Glutamatergic neuron (in vitro differentiated cells): ENCODE measurements around the gene RRBP1. TPM values are rescaled to one million over a fixed set of nuclear protein-coding genes. Genes with fewer than 3 reads are reported as not detected.

ENCODE experiments used
- DNase-seq: peaks from one replicate; pipeline ENCODE4 v3.0.0; 2022
- H3K27ac Mint-ChIP-seq: one replicate; pipeline ENCODE4 v1.8.0; 2020; ENCODE audit warnings: mild to moderate bottlenecking, mixed read lengths, inconsistent platforms; ENCODE audit not compliant: unreplicated experiment
- H3K27me3 Mint-ChIP-seq: one replicate; pipeline ENCODE4 v1.8.0; 2020; ENCODE audit warnings: mild to moderate bottlenecking, moderate library complexity, mixed read lengths, inconsistent platforms; ENCODE audit not compliant: unreplicated experiment
- H3K36me3 Mint-ChIP-seq: one replicate; pipeline ENCODE4 v1.8.0; 2020; ENCODE audit warnings: mild to moderate bottlenecking, mixed read lengths, inconsistent platforms; ENCODE audit not compliant: unreplicated experiment
- H3K4me1 Mint-ChIP-seq: one replicate; pipeline ENCODE4 v1.8.0; 2020; ENCODE audit warnings: mild to moderate bottlenecking, low read depth, mixed read lengths, inconsistent platforms; ENCODE audit not compliant: unreplicated experiment
- H3K4me3 Mint-ChIP-seq: one replicate; pipeline ENCODE4 v1.8.0; 2020; ENCODE audit warnings: mild to moderate bottlenecking, mixed read lengths, inconsistent platforms; ENCODE audit not compliant: unreplicated experiment
- H3K9me3 Mint-ChIP-seq: one replicate; pipeline ENCODE4 v1.8.0; 2020; ENCODE audit warnings: mild to moderate bottlenecking, moderate library complexity, mixed read lengths, inconsistent platforms; ENCODE audit not compliant: unreplicated experiment
- CTCF ChIP-seq: fragments of 200-600 bp; sonication (generic); IDR thresholded peaks from one replicate; pipeline ENCODE4 v1.5.0; 2021; ENCODE audit not compliant: partially characterized antibody, unreplicated experiment
- total RNA-seq: library from RNA; stranded (reverse); fragmentation: NEBNext Ultra II Directional; extraction: Animal tissue kit (Norgen Biotek cat#: 25700); gene quantifications from one replicate; pipeline ENCODE4 v1.2.1, GENCODE V29; 2021; ENCODE audit not compliant: unreplicated experiment

The RRBP1 gene
- total RNA-seq, 1 donor from 2014 or later, result 63.3 TPM

- H3K4me3 Mint-ChIP-seq, result no peak overlapping the region
- no peak for TF ChIP-seq CTCF
- H3K27ac Mint-ChIP-seq, result no peak overlapping the region
- H3K9me3 Mint-ChIP-seq, result no peaks in the 10 kb centered on the region
- no peaks in the 10 kb centered on the region for H3K27me3 Mint-ChIP-seq
- peaks cover 4% of the 10 kb centered on the region for H3K36me3 Mint-ChIP-seq
- peaks cover 2% of the 10 kb centered on the region for H3K4me1 Mint-ChIP-seq
- DNase-seq, result no peak
Measured at GRCh38 chr20:17721802-17722486, 39.9 kb upstream of the RRBP1 start.

GRCh38 chr20:17720755-17721154, 38.7 kb upstream of the RRBP1 start:
- DNase-seq, result no peak
- H3K9me3 Mint-ChIP-seq, result no peaks in the 10 kb centered on the region
- H3K27ac Mint-ChIP-seq, result no peak overlapping the region
- H3K36me3 Mint-ChIP-seq, result peaks cover 4% of the 10 kb centered on the region
- H3K4me1 Mint-ChIP-seq, result peaks cover 2% of the 10 kb centered on the region
- no peaks in the 10 kb centered on the region for H3K27me3 Mint-ChIP-seq
- no peak overlapping the region for H3K4me3 Mint-ChIP-seq
- no peak for TF ChIP-seq CTCF

GRCh38 chr20:17716331-17716730, 34.3 kb upstream of the RRBP1 start:
- Mint-ChIP-seq H3K27me3 (no peaks in the 10 kb centered on the region), H3K27ac (no peak overlapping the region), H3K36me3 (no peaks in the 10 kb centered on the region), H3K9me3 (no peaks in the 10 kb centered on the region), H3K4me3 (no peak overlapping the region), H3K4me1 (peaks cover 5% of the 10 kb centered on the region)
- no peak for TF ChIP-seq CTCF
- no peak for DNase-seq

- H3K4me3 Mint-ChIP-seq, result no peak overlapping the region
- peaks cover 2% of the 10 kb centered on the region for H3K9me3 Mint-ChIP-seq
- H3K36me3 Mint-ChIP-seq, result no peaks in the 10 kb centered on the region
- no peak for DNase-seq
- peaks cover 13% of the 10 kb centered on the region for H3K4me1 Mint-ChIP-seq
- TF ChIP-seq CTCF, result no peak
- H3K27me3 Mint-ChIP-seq, result no peaks in the 10 kb centered on the region
- H3K27ac Mint-ChIP-seq, result no peak overlapping the region
Measured at GRCh38 chr20:17715075-17715474, 33.0 kb upstream of the RRBP1 start.

GRCh38 chr20:17714597-17714996, 32.6 kb upstream of the RRBP1 start:
- no peaks in the 10 kb centered on the region for H3K36me3 Mint-ChIP-seq
- H3K4me1 Mint-ChIP-seq, result peaks cover 14% of the 10 kb centered on the region
- H3K27ac Mint-ChIP-seq, result no peak overlapping the region
- no peaks in the 10 kb centered on the region for H3K27me3 Mint-ChIP-seq
- H3K4me3 Mint-ChIP-seq, result no peak overlapping the region
- H3K9me3 Mint-ChIP-seq, result peaks cover 2% of the 10 kb centered on the region
- TF ChIP-seq CTCF, result no peak
- no peak for DNase-seq
